A204.1 (cell line): ENCODE data around the gene CCNI.
"Not testable (repeated sequence)": the region's sequence is repeated elsewhere in the genome, so short reads cannot be mapped to it uniquely, and the experiment has no call there.

Source experiments
- FAIRE-seq: peaks from 2 replicates; lab custom pipeline; 2012; peaks lifted over from hg19 to GRCh38; lab: Jason Lieb, UNC

CCNI gene

GRCh38 chr4:77075869-77076799, at the start of gene CCNI:
Gene CCNI (minus strand): TSS chr4:77075989. CDS start chr4:77066362, 9,627 bp downstream.
- FAIRE-seq = no peak

GRCh38 chr4:77124576-77124975, 48.8 kb upstream of the CCNI start:
- FAIRE-seq = no peak

GRCh38 chr4:77123411-77123810, 47.6 kb upstream of the CCNI start:
- no peak for FAIRE-seq

GRCh38 chr4:77122656-77123055, 46.9 kb upstream of the CCNI start:
- no peak for FAIRE-seq

- FAIRE-seq = no peak
These were observed 46.0 kb upstream of the CCNI start for GRCh38 chr4:77121736-77122240.

GRCh38 chr4:77120886-77121508, 45.2 kb upstream of the CCNI start:
- no peak for FAIRE-seq

GRCh38 chr4:77117721-77118120, 41.9 kb upstream of the CCNI start:
- no peak for FAIRE-seq

- no peak for FAIRE-seq
These were observed 37.3 kb upstream of the CCNI start for GRCh38 chr4:77113069-77113468.

- FAIRE-seq = no peak
These were observed 34.9 kb upstream of the CCNI start for GRCh38 chr4:77110730-77111129.

- no peak for FAIRE-seq
These were observed 29.2 kb upstream of the CCNI start for GRCh38 chr4:77104791-77105540.

GRCh38 chr4:77104388-77104787, 28.6 kb upstream of the CCNI start:
- FAIRE-seq = no peak

- FAIRE-seq = no peak
These were observed 24.4 kb upstream of the CCNI start for GRCh38 chr4:77100234-77100633.

- no peak for FAIRE-seq
These were observed 21.8 kb upstream of the CCNI start for GRCh38 chr4:77097611-77098010.

- no peak for FAIRE-seq
These were observed 19.5 kb upstream of the CCNI start for GRCh38 chr4:77095101-77095821.

GRCh38 chr4:77094496-77094895, 18.7 kb upstream of the CCNI start:
- no peak for FAIRE-seq

GRCh38 chr4:77093401-77093800, 17.6 kb upstream of the CCNI start:
- no peak for FAIRE-seq

GRCh38 chr4:77092975-77093374, 17.2 kb upstream of the CCNI start:
- FAIRE-seq = no peak

- no peak for FAIRE-seq
These were observed 14.1 kb upstream of the CCNI start for GRCh38 chr4:77089866-77090265.

GRCh38 chr4:77087027-77087426, 11.2 kb upstream of the CCNI start:
- FAIRE-seq = not testable (repeated sequence)

- FAIRE-seq = no peak
These were observed 8.3 kb upstream of the CCNI start for GRCh38 chr4:77084019-77084639.

GRCh38 chr4:77082886-77083608, 7.3 kb upstream of the CCNI start:
- no peak for FAIRE-seq
